Measurements from ENCODE around the gene SLC25A29.
"Not testable (repeated sequence)": the region's sequence is repeated elsewhere in the genome, so short reads cannot be mapped to it uniquely, and the experiment has no call there.

Gene SLC25A29

GRCh38 chr14:100330388-100330931 is 24.2 kb upstream of the SLC25A29 start:
- no peak for DNase-seq

GRCh38 chr14:100330007-100330344 is 23.7 kb upstream of the SLC25A29 start:
- DNase-seq = no peak

GRCh38 chr14:100329233-100330006 is 23.2 kb upstream of the SLC25A29 start:
- no peak for DNase-seq

DNA sequence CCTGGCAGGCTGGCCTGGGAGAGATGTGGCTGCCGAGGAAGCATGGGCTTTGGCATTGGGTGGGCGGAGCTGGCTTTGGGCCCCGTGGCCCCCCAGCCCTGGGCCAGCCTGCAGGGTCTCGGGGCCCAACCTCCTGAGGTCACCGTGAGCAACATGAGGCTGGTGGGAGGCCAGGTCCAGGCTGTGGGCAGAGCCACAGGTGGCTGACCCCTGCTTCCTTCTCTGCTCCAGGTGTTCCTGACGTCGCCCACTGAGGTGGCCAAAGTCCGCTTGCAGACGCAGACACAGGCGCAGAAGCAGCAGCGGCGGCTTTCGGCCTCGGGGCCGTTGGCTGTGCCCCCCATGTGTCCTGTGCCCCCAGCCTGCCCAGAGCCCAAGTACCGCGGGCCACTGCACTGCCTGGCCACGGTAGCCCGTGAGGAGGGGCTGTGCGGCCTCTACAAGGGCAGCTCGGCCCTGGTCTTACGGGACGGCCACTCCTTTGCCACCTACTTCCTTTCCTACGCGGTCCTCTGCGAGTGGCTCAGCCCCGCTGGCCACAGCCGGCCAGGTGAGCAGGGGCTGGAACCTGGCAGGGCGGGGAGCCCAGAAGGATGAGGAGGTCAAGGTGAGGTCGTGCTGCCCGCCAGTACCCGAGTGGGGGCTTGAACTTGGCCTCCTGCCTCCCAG is 22.4 kb upstream of the SLC25A29 start:
- DNase-seq = no peak

GRCh38 chr14:100327128-100327527 is 20.9 kb upstream of the SLC25A29 start:
- no peak for DNase-seq

DNA sequence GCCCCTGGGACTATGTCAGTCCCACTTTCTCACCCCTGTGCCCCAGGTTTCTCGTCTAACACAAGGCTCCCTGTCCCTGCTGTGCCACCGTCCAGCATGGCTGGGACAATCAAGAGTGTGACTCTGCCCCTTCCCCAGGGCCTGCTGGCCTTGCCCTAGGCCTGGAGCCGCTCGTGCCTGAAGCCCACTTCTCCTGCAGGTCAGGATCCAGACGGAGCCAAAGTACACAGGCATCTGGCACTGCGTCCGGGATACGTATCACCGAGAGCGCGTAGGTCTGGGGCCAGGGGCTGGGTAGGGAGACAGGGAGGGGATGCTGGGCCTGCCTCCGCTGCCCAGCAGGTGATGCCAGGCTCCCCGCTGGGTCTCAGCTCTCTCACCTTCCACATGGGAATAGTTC is 19.7 kb upstream of the SLC25A29 start:
- no peak for DNase-seq

DNA sequence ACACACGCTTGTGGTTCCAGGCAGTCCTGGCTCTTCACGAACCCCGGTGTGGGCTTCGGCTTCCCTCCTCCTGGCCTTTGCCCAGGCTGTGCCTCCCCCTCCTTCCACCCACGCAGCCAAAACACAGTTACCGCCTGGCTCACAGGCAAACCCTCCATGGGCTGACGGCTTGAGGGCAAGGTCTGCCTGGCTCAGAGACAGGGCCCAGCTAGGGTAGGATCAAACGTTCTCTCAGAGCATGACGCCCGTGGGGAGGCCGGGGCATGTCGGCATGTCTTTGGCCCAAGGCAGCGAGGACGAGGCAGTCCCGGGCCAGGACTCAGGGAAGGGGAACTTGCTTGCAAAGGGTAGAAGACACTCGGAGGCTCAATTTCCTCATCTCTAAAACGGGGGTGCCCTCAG is 19.0 kb upstream of the SLC25A29 start:
- DNase-seq = no peak

DNA sequence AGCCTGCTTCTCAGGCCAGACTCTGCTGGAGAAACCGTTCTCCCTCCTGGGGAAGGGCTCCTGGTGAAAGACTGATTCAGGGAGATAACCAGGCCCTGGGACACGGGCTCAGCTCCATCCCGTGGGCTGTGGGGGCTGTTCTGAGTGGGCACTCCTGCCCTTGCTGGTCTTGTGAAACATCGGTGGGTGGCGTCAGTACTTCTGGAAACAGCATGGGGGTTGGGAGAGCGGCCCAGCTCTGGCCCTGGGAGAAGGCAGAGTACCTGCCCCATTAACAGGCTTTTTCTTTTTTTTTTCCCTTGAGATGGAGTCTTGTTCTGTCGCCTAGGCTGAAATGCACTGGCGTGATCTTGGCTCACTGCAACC is 17.7 kb upstream of the SLC25A29 start:
- DNase-seq = no peak

DNA sequence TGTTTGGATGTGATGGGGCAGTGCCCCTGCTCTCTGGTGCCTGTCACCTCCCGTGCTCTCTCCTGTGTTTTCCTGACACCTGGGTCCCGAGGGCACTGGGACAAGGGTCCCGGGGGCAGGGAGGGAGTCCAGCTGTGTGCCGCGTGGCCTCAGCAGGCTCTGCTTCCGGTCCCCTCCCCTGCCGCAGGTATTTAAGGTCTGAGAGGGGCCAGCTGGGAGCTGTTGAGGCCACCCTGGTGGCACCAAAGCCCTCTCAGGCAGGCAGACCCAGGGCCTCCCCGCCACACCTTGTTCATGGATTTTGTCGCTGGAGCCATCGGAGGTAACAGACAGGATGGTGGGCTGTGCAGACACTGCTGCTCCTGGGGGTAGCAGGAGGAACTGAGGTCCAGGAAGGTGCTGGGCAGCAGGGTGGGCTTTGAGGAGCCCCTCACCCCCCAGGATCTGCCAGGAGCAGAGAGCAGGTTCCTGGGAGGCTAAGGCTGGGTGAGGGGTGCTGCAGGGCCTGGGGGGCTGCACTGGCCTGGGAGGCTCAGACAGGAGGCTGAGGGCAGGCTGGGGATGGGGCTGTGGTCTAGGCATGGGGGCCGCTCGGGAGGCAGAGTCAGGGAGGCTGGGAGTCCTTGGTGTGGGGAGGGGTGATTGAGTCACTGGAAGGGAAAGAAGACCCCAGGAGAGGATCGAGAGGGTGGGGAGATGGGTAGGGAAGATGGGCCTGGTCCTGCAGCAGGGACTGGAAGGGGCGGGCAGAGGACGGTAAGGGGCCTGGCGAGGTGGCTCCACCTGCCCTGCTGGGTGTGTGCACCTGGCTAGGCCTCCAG is 17.1 kb upstream of the SLC25A29 start, which contains the start of gene SLC25A47:
Gene SLC25A47 (plus strand): TSS at position 219 of the 821 bp plus-strand sequence. CDS start 76 bp downstream, at position 295.
- no peak for DNase-seq

- DNase-seq = no peak
Measured at GRCh38 chr14:100322138-100322957, 16.1 kb upstream of the SLC25A29 start.

- no peak for DNase-seq
Measured at GRCh38 chr14:100321473-100322137, 15.4 kb upstream of the SLC25A29 start.

DNA sequence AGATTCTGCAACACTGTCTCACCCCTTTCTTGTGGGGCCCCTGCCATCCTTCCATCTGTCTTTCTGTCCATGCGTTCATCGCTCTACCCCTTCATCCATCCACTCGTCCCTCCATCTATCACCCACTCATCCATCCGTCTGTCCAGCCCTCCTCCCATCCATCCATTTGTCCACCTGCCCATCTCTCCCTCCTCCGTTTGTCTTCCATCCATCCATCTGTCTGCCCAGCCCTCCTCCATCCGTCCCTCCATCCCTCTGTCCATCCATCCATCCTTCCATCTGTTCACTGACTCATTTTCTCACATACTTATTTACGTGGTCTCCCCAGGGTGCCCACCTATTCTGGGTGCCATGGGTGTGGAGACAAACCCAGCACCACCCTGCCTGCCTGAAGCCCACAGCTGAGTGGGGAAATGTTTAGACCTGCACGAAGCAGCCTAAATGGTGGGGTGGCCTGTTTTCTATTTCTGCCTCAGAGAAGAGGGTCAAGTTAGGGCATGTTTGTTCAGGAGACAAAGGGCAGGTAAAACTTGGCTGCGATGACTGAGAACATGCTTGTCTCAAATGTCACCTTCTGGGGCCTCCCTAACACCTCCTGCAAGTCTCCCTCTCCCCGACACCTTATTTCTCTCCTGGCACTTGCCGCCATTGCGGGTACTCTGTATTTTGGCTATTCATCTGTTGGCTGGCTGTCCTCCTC is 14.1 kb upstream of the SLC25A29 start:
- DNase-seq = no peak

- peak; percentile 65 for DNase-seq
Measured at GRCh38 chr14:100317912-100318808, 11.9 kb upstream of the SLC25A29 start.

DNA sequence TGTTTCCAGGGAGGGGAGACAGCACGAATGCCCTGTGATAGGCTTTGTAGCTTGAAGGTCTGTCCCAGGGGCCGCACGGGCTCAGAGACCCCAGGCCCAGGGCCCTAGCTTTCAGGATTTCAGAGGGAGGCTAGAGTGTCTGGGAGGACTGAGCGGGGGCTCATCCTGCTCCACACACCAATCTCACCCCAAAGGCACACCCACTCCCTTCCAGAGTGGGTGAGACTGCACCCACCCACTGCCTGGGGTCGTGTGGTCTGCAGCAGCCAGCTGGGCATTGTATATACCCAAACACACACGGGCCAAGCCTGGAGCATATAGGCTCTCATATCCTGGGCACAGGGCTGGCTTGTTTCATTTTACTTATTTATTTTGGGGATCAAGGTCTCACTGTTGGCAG is 11.1 kb upstream of the SLC25A29 start:
- DNase-seq = no peak

DNA sequence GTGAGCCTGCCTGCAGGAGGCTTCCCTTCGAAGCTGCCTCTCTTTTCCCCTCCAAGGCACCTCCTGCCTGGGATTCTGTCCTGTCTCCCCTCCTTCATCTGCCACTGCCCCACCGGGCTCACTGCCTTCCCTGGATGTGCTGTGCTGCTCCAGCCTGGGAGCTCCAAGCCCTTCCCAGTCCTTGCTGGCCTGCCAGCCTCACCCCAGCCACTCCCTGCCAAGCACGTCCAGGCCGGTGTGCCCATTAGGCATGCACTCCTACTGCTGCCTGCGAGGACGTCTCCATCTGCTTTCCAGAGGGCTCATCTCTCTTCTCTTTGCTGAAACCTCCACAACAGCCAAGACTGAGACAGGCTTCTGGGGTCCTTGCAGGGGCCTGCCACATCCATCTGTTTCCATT is 8.5 kb upstream of the SLC25A29 start:
- no peak for DNase-seq

DNA sequence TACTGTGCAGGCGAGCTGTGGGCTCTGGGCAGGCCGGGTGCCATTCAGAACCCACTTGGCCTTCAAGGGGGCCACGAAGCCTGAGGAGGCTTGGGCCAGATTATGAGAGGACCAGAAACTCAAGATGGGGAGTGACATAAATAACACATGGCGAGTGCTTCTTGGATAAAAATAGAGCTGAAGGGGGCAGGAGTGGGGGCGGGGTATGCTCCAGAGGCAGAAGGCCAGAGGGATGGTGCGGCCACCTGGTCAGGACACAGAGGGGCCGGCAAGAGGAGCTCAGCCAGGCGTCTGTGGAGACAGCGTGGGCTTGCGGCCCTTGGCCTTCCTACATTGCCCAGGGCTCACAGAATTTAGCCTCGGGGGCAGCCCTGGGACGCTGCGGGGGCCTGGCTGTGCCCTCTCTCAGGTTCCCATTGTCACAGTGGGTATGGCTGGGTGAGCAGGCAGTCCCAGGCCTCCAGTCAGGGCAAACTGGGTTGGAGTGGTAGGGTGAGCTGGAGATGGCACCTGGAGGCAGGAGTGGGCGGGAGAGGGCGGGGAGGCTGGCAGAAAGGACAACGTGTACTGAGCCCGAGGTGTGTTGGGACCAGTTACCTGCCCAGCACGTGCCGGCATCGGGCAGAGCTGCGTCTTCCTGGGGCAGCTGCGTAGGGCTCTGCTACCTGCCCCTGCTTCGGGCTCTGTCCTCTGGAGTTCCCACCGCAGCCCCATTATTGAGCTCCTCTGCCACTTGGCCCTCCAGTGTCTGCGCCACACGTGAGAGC is 7.4 kb upstream of the SLC25A29 start:
- DNase-seq = no peak

- no peak for DNase-seq
Measured at GRCh38 chr14:100312877-100313400, 6.7 kb upstream of the SLC25A29 start.

DNA sequence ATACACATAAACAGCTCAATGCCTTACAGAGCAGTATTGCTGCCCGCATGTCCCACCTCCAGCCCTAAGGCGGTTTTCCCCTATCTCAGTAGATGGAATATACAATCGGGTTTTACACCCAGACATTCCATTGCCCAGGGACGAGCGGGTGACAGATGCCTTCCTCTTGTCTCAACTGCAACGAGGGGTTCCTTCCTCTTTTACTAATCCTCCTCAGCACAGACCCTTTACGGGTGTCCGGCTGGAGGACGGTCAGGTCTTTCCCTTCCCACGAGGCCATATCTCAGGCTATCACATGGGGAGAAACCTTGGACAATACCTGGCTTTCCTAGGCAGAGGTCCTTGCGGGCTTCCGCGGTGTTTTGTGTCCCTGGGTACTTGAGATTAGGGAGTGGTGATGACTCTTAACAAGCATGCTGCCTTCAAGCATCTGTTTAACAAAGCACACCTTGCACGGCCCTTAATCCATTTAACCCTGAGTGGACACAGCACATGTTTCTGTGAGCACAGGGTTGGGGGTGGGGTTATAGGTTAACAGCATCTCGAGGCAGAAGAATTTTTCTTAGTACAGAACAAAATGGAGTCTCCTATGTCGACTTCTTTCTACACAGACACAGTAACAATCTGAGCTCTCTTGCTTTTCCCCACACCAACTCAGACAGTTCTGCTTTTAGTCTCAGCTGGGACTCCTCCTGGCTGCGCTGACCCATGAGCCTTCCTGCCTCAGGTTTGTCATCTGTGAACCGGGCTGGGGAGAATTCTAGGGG is 6.0 kb upstream of the SLC25A29 start:
- not testable (repeated sequence) for DNase-seq
